GM21447 (cell line): ENCODE results near the gene ACTR3C.
"Not testable (repeated sequence)": the region's sequence is repeated elsewhere in the genome, so short reads cannot be mapped to it uniquely, and the experiment has no call there.

Source experiments
- ATAC-seq: cut with Tn5 transposase; IDR thresholded peaks from one replicate; pipeline ENCODE4 v1.9.1; 2021; ENCODE audit not compliant: unreplicated experiment

The ACTR3C gene

DNA sequence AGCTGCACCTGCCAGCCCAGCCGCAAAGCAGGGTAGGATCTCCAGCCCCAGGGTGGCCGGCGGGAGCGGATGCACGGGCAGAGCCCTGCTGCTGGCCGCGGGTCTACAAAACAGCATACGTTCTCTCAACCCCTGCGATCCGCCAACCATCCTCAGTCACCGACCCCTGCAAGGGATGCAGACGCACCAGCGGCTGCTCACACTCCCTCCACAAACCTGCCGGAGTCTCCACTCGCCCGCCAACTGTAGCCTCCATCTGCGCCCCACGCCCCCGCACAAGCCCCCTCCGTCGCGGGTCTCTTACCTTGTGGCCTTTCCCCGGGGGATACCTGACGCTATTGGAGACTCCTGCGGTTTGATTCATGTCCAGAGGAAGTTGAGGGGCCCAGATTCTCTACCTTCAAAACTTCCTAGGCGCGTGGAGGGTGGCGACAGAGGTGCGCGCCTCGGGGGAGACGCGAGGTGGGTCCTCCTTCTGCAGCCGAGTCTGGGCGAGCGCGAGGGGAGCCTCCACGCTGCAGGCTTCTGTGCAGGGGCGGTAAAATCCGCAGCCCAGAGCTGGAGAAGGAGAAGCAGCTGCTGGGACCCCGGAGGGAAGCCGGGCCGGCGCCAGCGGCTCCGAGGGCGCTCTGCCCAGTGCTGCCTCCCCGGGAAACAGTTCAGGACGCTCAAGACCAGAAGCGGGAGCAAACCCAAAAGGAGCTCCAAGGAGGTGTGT lies 103.2 kb downstream of the ACTR3C start:
- ATAC-seq = not testable (repeated sequence)

DNA sequence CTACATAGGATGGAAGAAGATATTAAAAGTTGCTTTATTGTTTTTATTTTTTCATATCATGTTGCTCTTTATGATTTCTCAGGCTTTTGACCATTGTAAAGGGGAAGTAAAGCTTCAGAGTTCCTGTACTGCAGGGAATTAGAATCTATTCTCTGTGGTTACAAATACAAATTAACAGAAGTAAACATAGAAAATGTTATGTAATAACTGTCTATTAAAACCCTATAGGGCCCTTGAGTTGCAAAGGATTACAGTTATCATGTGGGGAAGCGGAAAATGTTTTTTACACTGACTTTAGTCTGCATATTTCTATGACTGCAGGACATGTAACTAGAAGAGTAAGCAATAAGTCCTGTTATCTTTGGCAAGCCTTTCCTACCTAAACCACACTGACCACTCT lies 116.5 kb downstream of the ACTR3C start:
- ATAC-seq = not testable (repeated sequence)

DNA sequence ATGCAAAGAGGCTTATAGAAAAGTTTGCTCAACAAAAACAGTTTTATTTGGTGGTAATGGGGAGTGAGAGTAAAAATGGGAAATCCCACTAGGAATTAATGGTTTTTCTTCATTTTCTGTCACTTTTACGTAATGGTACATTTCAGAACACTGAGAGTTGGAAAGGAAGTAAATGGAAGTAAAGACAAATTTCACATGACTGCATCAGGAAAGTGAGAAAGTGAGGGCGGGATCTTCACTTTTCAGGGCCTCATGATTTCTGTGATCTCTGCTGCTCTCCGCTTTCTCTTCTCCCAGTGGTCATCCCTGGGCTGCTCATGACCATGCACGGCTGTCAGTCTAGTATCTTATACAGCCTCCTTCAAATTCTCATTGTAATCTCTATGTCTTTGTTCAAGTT lies 117.5 kb downstream of the ACTR3C start:
- not testable (repeated sequence) for ATAC-seq

DNA sequence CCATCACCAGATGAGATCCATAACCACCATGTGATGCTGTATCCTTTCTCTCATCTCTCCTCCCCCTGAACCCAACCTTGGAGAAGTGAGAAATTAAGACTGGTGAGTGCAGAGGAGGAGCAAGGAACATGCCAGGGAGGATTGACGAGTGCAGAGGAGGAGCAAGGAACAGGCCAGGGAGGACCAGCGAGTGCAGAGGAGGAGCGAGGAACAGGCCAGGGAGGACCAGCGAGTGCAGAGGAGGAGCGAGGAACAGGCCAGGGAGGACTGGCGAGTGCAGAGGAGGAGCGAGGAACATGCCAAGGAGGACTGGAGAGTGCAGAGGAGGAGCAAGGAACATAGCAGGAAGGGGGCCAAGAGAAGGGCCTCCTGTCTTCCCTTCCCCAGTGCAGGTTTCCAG lies 118.8 kb downstream of the ACTR3C start:
- not testable (repeated sequence) for ATAC-seq

DNA sequence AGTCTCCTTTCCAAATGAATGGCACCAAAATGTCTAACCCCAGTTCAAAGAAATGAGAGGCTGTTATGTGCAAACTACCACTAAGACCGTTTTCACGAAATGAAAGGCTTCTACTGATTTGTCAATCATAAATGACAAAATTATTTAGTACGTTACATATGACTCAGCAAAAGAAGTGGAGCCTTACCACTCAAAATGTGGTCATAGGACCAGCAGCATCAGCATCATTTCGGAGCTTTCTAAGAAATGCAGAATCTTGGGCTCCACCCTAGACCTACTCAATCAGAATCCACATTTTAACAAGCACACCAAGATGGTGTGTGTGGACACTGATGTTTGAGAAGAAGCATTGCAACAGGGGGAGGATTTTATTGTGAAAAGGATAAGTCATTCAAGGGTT lies 120.5 kb downstream of the ACTR3C start:
- ATAC-seq = not testable (repeated sequence)
